ENCODE data around the gene ADAM12. TPM values are rescaled to one million over a fixed set of nuclear protein-coding genes. Genes with fewer than 3 reads are reported as not detected.

The ADAM12 gene
- total and polyA plus RNA-seq, 2 donors (not counting 1 experiment from before 2014, with no cell fraction given), result 21.0 to 56.9 TPM

DNA sequence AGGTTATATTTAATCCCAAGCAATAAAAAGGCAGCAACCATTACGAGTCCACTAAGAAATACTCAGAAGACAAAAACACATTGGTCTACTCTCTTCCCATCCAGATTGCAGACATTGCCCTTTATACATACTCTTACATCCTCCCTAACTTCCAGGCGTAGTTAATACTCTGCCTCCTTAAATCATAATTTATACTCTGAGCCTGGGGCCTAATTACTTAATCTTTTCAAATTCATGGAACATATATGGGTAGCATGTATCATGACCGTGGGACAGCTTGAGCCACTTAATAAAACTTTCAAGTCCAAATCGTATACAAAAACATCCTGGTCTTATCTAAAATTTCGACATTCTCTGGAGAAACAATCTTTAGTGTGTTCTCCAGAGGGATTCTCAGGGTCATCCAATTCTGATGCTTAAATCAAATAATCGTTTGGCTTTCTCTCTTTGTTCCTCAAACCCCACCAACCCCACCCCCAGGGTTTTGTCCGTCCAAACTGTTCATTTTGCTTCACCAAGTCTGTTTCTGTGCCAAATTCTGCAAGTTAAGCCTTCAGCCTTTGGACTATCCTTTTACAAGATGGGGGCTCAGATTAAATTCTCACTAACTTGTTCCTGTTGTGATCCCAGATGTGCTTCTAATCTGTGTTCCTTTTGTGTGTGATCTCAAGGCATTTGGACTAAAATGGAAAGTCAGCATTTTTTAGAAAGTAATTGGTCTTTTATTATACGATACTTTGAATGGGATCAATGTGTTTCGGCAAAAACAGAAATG, 86.4 kb downstream of the ADAM12 start:
- no peak overlapping the region for H3K27ac ChIP-seq (ENCODE audit: insufficient read depth, low read length)
- H2AFZ ChIP-seq (ENCODE audit: low read length), result no peak overlapping the region
- H3K36me3 ChIP-seq (ENCODE audit: control insufficient read depth, insufficient read depth, low read length), result no peaks in the 10 kb centered on the region
- TF ChIP-seq, protein P1, sequence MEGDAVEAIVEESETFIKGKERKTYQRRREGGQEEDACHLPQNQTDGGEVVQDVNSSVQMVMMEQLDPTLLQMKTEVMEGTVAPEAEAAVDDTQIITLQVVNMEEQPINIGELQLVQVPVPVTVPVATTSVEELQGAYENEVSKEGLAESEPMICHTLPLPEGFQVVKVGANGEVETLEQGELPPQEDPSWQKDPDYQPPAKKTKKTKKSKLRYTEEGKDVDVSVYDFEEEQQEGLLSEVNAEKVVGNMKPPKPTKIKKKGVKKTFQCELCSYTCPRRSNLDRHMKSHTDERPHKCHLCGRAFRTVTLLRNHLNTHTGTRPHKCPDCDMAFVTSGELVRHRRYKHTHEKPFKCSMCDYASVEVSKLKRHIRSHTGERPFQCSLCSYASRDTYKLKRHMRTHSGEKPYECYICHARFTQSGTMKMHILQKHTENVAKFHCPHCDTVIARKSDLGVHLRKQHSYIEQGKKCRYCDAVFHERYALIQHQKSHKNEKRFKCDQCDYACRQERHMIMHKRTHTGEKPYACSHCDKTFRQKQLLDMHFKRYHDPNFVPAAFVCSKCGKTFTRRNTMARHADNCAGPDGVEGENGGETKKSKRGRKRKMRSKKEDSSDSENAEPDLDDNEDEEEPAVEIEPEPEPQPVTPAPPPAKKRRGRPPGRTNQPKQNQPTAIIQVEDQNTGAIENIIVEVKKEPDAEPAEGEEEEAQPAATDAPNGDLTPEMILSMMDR (conservative IDR thresholded peaks at IDR 0.05 in 1 of 2, IDR thresholded peaks at IDR 0.05 in 1 of 2; ENCODE audit: low read depth in 1 of 2, low read length in 2 of 2), result no peak
- TF ChIP-seq EZH2 (IDR thresholded peaks at IDR 0.05; ENCODE audit: low read length, missing control alignments), result no peak
- H3K79me2 ChIP-seq (ENCODE audit: control insufficient read depth, insufficient read depth, low read length), result no peaks in the 10 kb centered on the region
- no peak overlapping the region for H3K9ac ChIP-seq (ENCODE audit: insufficient read depth, low read length)
- H3K4me1 ChIP-seq (ENCODE audit: control insufficient read depth, extremely low read depth, insufficient read depth, low read length), result no peaks in the 10 kb centered on the region
- no peaks in the 10 kb centered on the region for H3K9me3 ChIP-seq (ENCODE audit: control insufficient read depth, insufficient read depth, low read depth, low read length)
- DNase-seq (ENCODE audit: low read depth in 2 of 2), result peak in 1 of 2 donors; percentile 11
- H3K27me3 ChIP-seq (ENCODE audit: control insufficient read depth, insufficient read depth, low read length), result no peaks in the 10 kb centered on the region
- H4K20me1 ChIP-seq (ENCODE audit: control insufficient read depth, extremely low read depth, insufficient read depth, low read length), result no peaks in the 10 kb centered on the region
- H3K4me3 ChIP-seq (replicated peaks in 1 of 4; ENCODE audit: control extremely low read depth in 1 of 4, insufficient read depth in 1 of 4, low read depth in 3 of 4, low read length in 4 of 4), result peak overlapping the region in 1 of 4 experiments; percentile 4
- no peak overlapping the region for H3K4me2 ChIP-seq (ENCODE audit: extremely low read depth, insufficient read depth, low read length)

DNA sequence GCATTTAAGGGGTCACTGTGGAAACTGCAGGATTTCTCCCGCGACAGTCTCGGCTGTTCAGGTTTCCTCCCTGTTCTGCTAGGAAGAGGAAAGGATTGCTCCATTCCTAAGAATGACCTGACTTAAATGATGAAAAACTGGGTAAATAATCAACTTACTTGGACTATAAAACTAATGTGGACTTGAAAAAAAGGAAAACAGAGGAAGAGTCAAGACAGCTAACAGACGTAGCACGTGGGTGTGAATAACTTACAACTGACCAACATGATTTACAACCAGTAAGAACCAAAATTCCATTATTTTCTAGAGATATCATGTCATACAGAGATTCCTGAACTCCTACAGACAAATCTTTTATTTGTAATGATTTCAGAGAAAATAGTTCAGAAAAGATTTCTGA, 93.8 kb downstream of the ADAM12 start:
- H3K27me3 ChIP-seq (ENCODE audit: control insufficient read depth, insufficient read depth, low read length), result no peaks in the 10 kb centered on the region
- H3K4me1 ChIP-seq (ENCODE audit: control insufficient read depth, extremely low read depth, insufficient read depth, low read length), result no peaks in the 10 kb centered on the region
- no peaks in the 10 kb centered on the region for H4K20me1 ChIP-seq (ENCODE audit: control insufficient read depth, extremely low read depth, insufficient read depth, low read length)
- no peak for TF ChIP-seq EZH2 (IDR thresholded peaks at IDR 0.05; ENCODE audit: low read length, missing control alignments)
- TF ChIP-seq, protein P1 (conservative IDR thresholded peaks at IDR 0.05 in 1 of 2, IDR thresholded peaks at IDR 0.05 in 1 of 2; ENCODE audit: low read depth in 1 of 2, low read length in 2 of 2), result no peak
- H3K4me3 ChIP-seq (replicated peaks in 1 of 4; ENCODE audit: control extremely low read depth in 1 of 4, insufficient read depth in 1 of 4, low read depth in 3 of 4, low read length in 4 of 4), result no peak overlapping the region
- H3K27ac ChIP-seq (ENCODE audit: insufficient read depth, low read length), result no peak overlapping the region
- H3K4me2 ChIP-seq (ENCODE audit: extremely low read depth, insufficient read depth, low read length), result no peak overlapping the region
- no peaks in the 10 kb centered on the region for H3K79me2 ChIP-seq (ENCODE audit: control insufficient read depth, insufficient read depth, low read length)
- no peaks in the 10 kb centered on the region for H3K9me3 ChIP-seq (ENCODE audit: control insufficient read depth, insufficient read depth, low read depth, low read length)
- DNase-seq (ENCODE audit: low read depth in 2 of 2), result peak in 1 of 2 donors; percentile 54
- no peak overlapping the region for H2AFZ ChIP-seq (ENCODE audit: low read length)
- H3K36me3 ChIP-seq (ENCODE audit: control insufficient read depth, insufficient read depth, low read length), result no peaks in the 10 kb centered on the region
- no peak overlapping the region for H3K9ac ChIP-seq (ENCODE audit: insufficient read depth, low read length)

DNA sequence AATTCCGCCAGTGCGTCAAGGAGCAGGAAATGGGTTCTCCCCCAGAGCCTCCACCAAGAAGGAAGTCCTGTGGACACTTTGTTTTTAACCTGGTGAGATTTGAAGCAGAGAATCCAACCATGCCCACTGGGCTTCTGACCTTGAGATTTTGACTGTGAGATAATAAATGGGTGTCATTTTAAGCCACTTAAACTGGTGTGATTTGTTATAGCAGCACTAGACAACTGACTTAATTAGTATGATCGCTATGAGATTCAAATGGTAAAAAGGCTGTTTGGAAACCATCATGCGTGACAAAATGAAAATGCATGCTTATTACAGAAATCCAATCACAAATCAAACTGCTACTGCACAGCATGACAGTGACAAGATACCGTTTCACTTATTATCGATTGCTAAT, 98.0 kb downstream of the ADAM12 start:
- Histone ChIP-seq H3K9ac (ENCODE audit: insufficient read depth, low read length) (no peak overlapping the region), H3K79me2 (ENCODE audit: control insufficient read depth, insufficient read depth, low read length) (no peaks in the 10 kb centered on the region), H3K27me3 (ENCODE audit: control insufficient read depth, insufficient read depth, low read length) (no peaks in the 10 kb centered on the region), H3K4me3 (replicated peaks in 1 of 4; ENCODE audit: control extremely low read depth in 1 of 4, insufficient read depth in 1 of 4, low read depth in 3 of 4, low read length in 4 of 4) (no peak overlapping the region), H3K4me2 (ENCODE audit: extremely low read depth, insufficient read depth, low read length) (no peak overlapping the region), H3K27ac (ENCODE audit: insufficient read depth, low read length) (no peak overlapping the region), H3K36me3 (ENCODE audit: control insufficient read depth, insufficient read depth, low read length) (no peaks in the 10 kb centered on the region), H3K4me1 (ENCODE audit: control insufficient read depth, extremely low read depth, insufficient read depth, low read length) (no peaks in the 10 kb centered on the region), H4K20me1 (ENCODE audit: control insufficient read depth, extremely low read depth, insufficient read depth, low read length) (no peaks in the 10 kb centered on the region), H2AFZ (ENCODE audit: low read length) (no peak overlapping the region), H3K9me3 (ENCODE audit: control insufficient read depth, insufficient read depth, low read depth, low read length) (no peaks in the 10 kb centered on the region)
- no peak for TF ChIP-seq EZH2 (IDR thresholded peaks at IDR 0.05; ENCODE audit: low read length, missing control alignments)
- TF ChIP-seq, protein P1 (conservative IDR thresholded peaks at IDR 0.05 in 1 of 2, IDR thresholded peaks at IDR 0.05 in 1 of 2; ENCODE audit: low read depth in 1 of 2, low read length in 2 of 2), result no peak
- DNase-seq (ENCODE audit: low read depth in 2 of 2), result no peak

All from fibroblast of lung (primary cell).